Natural killer cell (primary cell): Measurements from ENCODE around the gene SMIM27. TPM values are rescaled to one million over a fixed set of nuclear protein-coding genes. Genes with fewer than 3 reads are reported as not detected.

Source experiments
- ATAC-seq, 3 donors: fragments of 150-1000 bp in 2 of 3; fragments of 200-7000 bp in 1 of 3; cut with Tn5 transposase; 1 replicate in 1 of 3; 2 replicates in 2 of 3; pipeline ENCODE4 v1.10.0; 2021; ENCODE audit warnings: mild to moderate bottlenecking in 2 of 3, moderate library complexity in 2 of 3
- DNase-seq, 2 donors: peaks; one replicate each; pipeline versions ENCODE4 v3.0.0 to v3.0.0-alpha.2; 2013 to 2021; ENCODE audit warnings: mixed read lengths in 1 of 2
- H3K27ac ChIP-seq: one replicate; pipeline ENCODE4 v1.5.1; 2013; ENCODE audit warnings: mild to moderate bottlenecking, low read length
- H3K27me3 ChIP-seq: one replicate; pipeline ENCODE4 v1.6.1; 2013; ENCODE audit warnings: low read length; ENCODE audit not compliant: control insufficient read depth, insufficient read depth
- H3K36me3 ChIP-seq: one replicate; pipeline ENCODE4 v1.6.1; 2013; ENCODE audit warnings: low read length; ENCODE audit not compliant: control insufficient read depth, insufficient read depth
- H3K4me1 ChIP-seq: one replicate; pipeline ENCODE4 v1.6.1; 2013; ENCODE audit warnings: low read length; ENCODE audit not compliant: control insufficient read depth, insufficient read depth
- H3K4me3 ChIP-seq: one replicate; pipeline ENCODE4 v1.5.1; 2013; ENCODE audit warnings: low read length
- H3K9me3 ChIP-seq: one replicate; pipeline ENCODE4 v1.6.1; 2013; ENCODE audit warnings: low read length; ENCODE audit not compliant: control insufficient read depth, insufficient read depth
- H3K27ac Mint-ChIP-seq, 2 donors: one replicate each; pipeline ENCODE4 v1.8.0; 2022; ENCODE audit warnings: mild to moderate bottlenecking in 2 of 2, mixed read lengths in 2 of 2, moderate library complexity in 1 of 2
- H3K27me3 Mint-ChIP-seq, 2 donors: one replicate each; pipeline ENCODE4 v1.8.0; 2022; ENCODE audit warnings: low read depth in 2 of 2, mixed read lengths in 2 of 2
- H3K36me3 Mint-ChIP-seq: one replicate; pipeline ENCODE4 v1.8.0; 2022; ENCODE audit warnings: mixed read lengths
- H3K4me1 Mint-ChIP-seq, 2 donors: one replicate each; pipeline ENCODE4 v1.8.0; 2022; ENCODE audit warnings: mixed read lengths in 2 of 2
- H3K4me3 Mint-ChIP-seq: one replicate; pipeline ENCODE4 v1.8.0; 2022; ENCODE audit warnings: mild to moderate bottlenecking, moderate library complexity, mixed read lengths
- H3K9me3 Mint-ChIP-seq, 2 donors: one replicate each; pipeline ENCODE4 v1.8.0; 2022; ENCODE audit warnings: mixed read lengths in 2 of 2
- WGBS: methylation state at CpG from one replicate; pipeline ENCODE4 v1.1.7; 2013; ENCODE audit warnings: missing lambda C conversion rate; ENCODE audit not compliant: insufficient coverage; 5-methylcytosine and 5-hydroxymethylcytosine counted together
- intact Hi-C: fragments of 100-400 bp; cut with micrococcal nuclease; formaldehyde crosslinking; loops from one replicate; pipeline ENCODE4 v1.14.2; 2022
- total RNA-seq, 4 donors: library from RNA; stranded (reverse); fragments of 120-200 nt in 1 of 4; gene quantifications; one replicate each; pipeline versions ENCODE4 v1.2.3 to v1.2.4, GENCODE V29; 2013 to 2022
- TF ChIP-seq, protein P1 (sequence below): fragments of 200-600 bp; IDR thresholded peaks from one replicate; pipeline ENCODE4 v1.8.0; 2022; ENCODE audit warnings: antibody characterized with exemption

The SMIM27 gene, protein sequence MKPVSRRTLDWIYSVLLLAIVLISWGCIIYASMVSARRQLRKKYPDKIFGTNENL
- total RNA-seq = 10 to 100 TPM; 17.7 to 22.8 (median 18.0) TPM
- total RNA-seq (2013) = 20.8 TPM

DNA sequence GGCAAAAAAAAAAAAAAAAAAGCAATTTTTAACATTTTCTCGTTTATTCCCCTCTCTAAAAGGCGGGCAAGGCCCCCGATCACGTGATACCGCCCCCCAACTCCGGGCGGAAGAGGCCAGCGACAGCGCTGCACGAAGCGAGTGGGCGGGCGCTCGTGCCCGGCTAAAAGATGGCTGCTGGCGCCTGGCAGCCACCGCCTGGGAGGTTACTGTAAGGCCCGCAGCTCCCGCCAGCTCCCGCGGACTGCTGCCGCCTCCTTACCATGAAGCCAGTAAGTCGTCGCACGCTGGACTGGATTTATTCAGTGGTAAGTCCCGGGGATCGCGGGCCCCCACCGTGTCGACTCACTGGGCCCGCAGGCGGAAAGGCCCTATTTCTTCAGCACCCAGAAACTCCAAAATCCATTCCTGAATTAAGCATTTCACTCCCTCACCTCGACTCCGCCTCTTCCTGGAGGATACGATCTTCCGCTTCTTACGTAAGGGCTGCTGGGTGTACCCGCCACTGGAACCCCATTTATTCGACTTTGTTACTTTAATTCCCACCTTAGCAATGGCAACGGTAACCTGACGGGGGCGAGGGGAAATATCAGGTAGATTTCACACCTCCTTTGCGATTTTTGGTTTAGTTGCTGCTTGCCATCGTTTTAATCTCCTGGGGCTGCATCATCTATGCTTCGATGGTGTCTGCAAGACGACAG, at the start of gene SMIM27, which contains the start of gene TOPORS:
TSS of gene SMIM27 (plus strand) at position 156 of the 701 bp plus-strand sequence. CDS start at position 264, 108 bp downstream.
TSS of gene TOPORS (minus strand) at position 415 of the 701 bp plus-strand sequence. CDS start at position 265, 150 bp downstream.
- H3K4me3 ChIP-seq = peak within 1 kb of the TSS; percentile 92
- no peaks in the 10 kb centered on the region for H3K36me3 ChIP-seq
- H3K4me1 ChIP-seq = peaks cover 24% of the 10 kb centered on the region
- peak within 1 kb of the TSS; percentile 97 to 99 for H3K27ac Mint-ChIP-seq
- no peaks in the 10 kb centered on the region for H3K9me3 Mint-ChIP-seq
- intact Hi-C loops = loop anchor here (1.0 to 10.0 kb wide), 2 partner anchors 20 to 742 kb away; partner anchors contain the start of gene NFX1
- H3K36me3 Mint-ChIP-seq = no peaks in the 10 kb centered on the region
- ATAC-seq = peak; percentile 63 to 80 (median 68)
- TF ChIP-seq, protein P1, sequence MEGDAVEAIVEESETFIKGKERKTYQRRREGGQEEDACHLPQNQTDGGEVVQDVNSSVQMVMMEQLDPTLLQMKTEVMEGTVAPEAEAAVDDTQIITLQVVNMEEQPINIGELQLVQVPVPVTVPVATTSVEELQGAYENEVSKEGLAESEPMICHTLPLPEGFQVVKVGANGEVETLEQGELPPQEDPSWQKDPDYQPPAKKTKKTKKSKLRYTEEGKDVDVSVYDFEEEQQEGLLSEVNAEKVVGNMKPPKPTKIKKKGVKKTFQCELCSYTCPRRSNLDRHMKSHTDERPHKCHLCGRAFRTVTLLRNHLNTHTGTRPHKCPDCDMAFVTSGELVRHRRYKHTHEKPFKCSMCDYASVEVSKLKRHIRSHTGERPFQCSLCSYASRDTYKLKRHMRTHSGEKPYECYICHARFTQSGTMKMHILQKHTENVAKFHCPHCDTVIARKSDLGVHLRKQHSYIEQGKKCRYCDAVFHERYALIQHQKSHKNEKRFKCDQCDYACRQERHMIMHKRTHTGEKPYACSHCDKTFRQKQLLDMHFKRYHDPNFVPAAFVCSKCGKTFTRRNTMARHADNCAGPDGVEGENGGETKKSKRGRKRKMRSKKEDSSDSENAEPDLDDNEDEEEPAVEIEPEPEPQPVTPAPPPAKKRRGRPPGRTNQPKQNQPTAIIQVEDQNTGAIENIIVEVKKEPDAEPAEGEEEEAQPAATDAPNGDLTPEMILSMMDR = no peak
- H3K27me3 Mint-ChIP-seq = no peaks in the 10 kb centered on the region
- no peaks in the 10 kb centered on the region for H3K27me3 ChIP-seq
- H3K4me1 Mint-ChIP-seq = peaks cover 38 to 41% of the 10 kb centered on the region in 2 donors
- peak within 1 kb of the TSS; percentile 98 for H3K4me3 Mint-ChIP-seq
- under 1% methylated on average over 46 of the region's 46 CpGs for WGBS
- no peaks in the 10 kb centered on the region for H3K9me3 ChIP-seq
- DNase-seq = peak; percentile 83 to 95
- peak within 1 kb of the TSS; percentile 95 for H3K27ac ChIP-seq

DNA sequence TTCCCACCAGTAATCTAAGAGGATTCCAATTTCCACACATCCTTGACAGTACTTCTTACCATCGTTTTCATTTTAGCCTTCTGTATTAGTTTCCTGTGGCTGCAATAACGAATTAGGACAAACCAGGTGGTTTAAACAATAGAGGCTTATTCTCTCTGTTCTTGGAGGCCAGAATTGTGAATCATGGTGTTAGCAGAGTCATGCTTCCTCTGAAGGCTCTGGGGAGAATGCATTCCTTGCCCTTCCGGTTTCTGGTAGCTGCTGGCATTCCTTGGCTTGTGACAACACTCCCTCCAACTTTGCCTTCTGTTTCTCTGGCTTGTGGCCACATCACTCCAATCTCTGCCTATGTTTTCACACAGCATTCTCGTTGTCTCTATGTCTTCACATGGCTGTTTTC, 49.7 kb upstream of the SMIM27 start:
- Mint-ChIP-seq H3K4me1 (peaks cover 17 to 26% of the 10 kb centered on the region in 2 donors), H3K27me3 (no peaks in the 10 kb centered on the region), H3K27ac (peak overlapping the region in 1 of 2 donors; percentile 32), H3K4me3 (no peak overlapping the region), H3K9me3 (no peaks in the 10 kb centered on the region), H3K36me3 (no peaks in the 10 kb centered on the region)
- intact Hi-C loops = no loop called here
- Histone ChIP-seq H3K9me3 (no peaks in the 10 kb centered on the region), H3K27me3 (no peaks in the 10 kb centered on the region), H3K4me1 (no peaks in the 10 kb centered on the region), H3K27ac (no peak overlapping the region), H3K4me3 (no peak overlapping the region), H3K36me3 (peaks cover 19% of the 10 kb centered on the region)
- WGBS = 94% methylated on average over 4 of the region's 4 CpGs
- TF ChIP-seq, protein P1 = no peak
- ATAC-seq = no peak
- no peak for DNase-seq

DNA sequence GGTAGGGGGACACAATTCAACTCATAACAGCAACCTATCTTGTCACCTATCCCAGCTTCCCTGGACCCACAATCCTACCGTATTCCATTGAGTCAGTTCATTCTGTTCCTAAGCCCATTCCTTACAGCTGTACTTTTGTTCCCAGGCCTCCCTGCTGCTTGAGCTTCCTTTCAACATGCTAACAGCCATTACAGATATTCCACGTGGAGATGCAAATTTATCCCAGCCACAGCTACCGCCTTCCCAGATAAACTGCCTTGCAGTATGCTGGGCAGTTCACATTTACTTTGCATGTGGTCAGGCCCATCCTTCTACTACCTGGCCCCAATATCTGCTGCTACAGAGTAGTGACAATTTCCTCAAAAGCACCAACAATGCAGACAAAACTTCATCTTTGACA, 49.1 kb upstream of the SMIM27 start:
- H3K27me3 Mint-ChIP-seq = no peaks in the 10 kb centered on the region
- H3K4me1 ChIP-seq = no peaks in the 10 kb centered on the region
- WGBS = 91% methylated on average over 3 of the region's 3 CpGs
- H3K9me3 ChIP-seq = no peaks in the 10 kb centered on the region
- H3K9me3 Mint-ChIP-seq = no peaks in the 10 kb centered on the region
- H3K27ac Mint-ChIP-seq = peak overlapping the region; percentile 32 to 50
- H3K4me3 ChIP-seq = no peak overlapping the region
- ATAC-seq (no peak), DNase-seq (no peak)
- TF ChIP-seq, protein P1 = no peak
- no peaks in the 10 kb centered on the region for H3K36me3 Mint-ChIP-seq
- intact Hi-C loops = no loop called here
- H3K4me3 Mint-ChIP-seq = no peak overlapping the region
- H3K4me1 Mint-ChIP-seq = peaks cover 15 to 28% of the 10 kb centered on the region in 2 donors
- peaks cover 15% of the 10 kb centered on the region for H3K36me3 ChIP-seq
- H3K27me3 ChIP-seq = no peaks in the 10 kb centered on the region
- no peak overlapping the region for H3K27ac ChIP-seq
